ENCODE data around the gene PARP2. TPM values are rescaled to one million over a fixed set of nuclear protein-coding genes. Genes with fewer than 3 reads are reported as not detected.

PARP2 gene
- polyA plus RNA-seq, 1 donor from 2014 or later, result 78.7 TPM

DNA sequence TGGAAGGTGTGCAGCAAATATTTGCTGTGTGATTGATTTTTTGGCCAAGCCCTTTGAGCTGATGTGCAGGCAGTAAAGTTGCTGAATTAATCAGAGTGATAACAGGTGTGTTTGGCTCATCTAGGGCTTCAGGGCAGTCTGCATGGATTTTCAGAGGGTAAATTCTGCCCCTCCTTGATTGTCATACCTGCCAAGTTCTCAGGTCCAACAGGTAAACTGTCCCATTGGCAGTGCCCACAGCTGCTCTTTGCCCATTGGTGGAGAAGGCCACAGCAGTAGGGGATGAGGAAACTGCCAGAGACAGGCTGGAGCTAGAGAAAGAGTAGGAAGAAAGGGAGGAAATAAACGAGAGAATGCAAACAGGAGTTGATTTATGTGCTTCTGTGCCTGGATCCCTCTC is 36.3 kb downstream of the PARP2 start:
- no peak overlapping the region for H3K9ac ChIP-seq (ENCODE audit: low read length)
- no peak overlapping the region for H3K4me3 ChIP-seq (ENCODE audit: low read length)
- no peak overlapping the region for H3K27ac ChIP-seq (ENCODE audit: low read length)
- TF ChIP-seq SMC3 (conservative IDR thresholded peaks at IDR 0.05; ENCODE audit: poor library complexity), result no peak
- TF ChIP-seq EP300 (conservative IDR thresholded peaks at IDR 0.05; ENCODE audit: poor library complexity, severe bottlenecking), result no peak
- TF ChIP-seq, protein P1, sequence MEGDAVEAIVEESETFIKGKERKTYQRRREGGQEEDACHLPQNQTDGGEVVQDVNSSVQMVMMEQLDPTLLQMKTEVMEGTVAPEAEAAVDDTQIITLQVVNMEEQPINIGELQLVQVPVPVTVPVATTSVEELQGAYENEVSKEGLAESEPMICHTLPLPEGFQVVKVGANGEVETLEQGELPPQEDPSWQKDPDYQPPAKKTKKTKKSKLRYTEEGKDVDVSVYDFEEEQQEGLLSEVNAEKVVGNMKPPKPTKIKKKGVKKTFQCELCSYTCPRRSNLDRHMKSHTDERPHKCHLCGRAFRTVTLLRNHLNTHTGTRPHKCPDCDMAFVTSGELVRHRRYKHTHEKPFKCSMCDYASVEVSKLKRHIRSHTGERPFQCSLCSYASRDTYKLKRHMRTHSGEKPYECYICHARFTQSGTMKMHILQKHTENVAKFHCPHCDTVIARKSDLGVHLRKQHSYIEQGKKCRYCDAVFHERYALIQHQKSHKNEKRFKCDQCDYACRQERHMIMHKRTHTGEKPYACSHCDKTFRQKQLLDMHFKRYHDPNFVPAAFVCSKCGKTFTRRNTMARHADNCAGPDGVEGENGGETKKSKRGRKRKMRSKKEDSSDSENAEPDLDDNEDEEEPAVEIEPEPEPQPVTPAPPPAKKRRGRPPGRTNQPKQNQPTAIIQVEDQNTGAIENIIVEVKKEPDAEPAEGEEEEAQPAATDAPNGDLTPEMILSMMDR (IDR thresholded peaks at IDR 0.05; ENCODE audit: poor library complexity, severe bottlenecking), result no peak
- TF ChIP-seq MXI1 (conservative IDR thresholded peaks at IDR 0.05; ENCODE audit: poor library complexity, severe bottlenecking), result no peak
- TF ChIP-seq RAD21 (conservative IDR thresholded peaks at IDR 0.05), result no peak
- TF ChIP-seq POLR2AphosphoS5 (IDR thresholded peaks at IDR 0.05), result no peak
- no peak for TF ChIP-seq EZH2 (IDR thresholded peaks at IDR 0.05; ENCODE audit: borderline replicate concordance, insufficient read depth, low read length, poor library complexity, severe bottlenecking)
- TF ChIP-seq, protein P2, sequence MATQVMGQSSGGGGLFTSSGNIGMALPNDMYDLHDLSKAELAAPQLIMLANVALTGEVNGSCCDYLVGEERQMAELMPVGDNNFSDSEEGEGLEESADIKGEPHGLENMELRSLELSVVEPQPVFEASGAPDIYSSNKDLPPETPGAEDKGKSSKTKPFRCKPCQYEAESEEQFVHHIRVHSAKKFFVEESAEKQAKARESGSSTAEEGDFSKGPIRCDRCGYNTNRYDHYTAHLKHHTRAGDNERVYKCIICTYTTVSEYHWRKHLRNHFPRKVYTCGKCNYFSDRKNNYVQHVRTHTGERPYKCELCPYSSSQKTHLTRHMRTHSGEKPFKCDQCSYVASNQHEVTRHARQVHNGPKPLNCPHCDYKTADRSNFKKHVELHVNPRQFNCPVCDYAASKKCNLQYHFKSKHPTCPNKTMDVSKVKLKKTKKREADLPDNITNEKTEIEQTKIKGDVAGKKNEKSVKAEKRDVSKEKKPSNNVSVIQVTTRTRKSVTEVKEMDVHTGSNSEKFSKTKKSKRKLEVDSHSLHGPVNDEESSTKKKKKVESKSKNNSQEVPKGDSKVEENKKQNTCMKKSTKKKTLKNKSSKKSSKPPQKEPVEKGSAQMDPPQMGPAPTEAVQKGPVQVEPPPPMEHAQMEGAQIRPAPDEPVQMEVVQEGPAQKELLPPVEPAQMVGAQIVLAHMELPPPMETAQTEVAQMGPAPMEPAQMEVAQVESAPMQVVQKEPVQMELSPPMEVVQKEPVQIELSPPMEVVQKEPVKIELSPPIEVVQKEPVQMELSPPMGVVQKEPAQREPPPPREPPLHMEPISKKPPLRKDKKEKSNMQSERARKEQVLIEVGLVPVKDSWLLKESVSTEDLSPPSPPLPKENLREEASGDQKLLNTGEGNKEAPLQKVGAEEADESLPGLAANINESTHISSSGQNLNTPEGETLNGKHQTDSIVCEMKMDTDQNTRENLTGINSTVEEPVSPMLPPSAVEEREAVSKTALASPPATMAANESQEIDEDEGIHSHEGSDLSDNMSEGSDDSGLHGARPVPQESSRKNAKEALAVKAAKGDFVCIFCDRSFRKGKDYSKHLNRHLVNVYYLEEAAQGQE (IDR thresholded peaks at IDR 0.05; ENCODE audit: borderline replicate concordance), result no peak
- TF ChIP-seq TAF1 (IDR thresholded peaks at IDR 0.05; ENCODE audit: low read depth), result no peak
- no peaks in the 10 kb centered on the region for H3K9me3 ChIP-seq (ENCODE audit: low read length)
- no peaks in the 10 kb centered on the region for H4K20me1 ChIP-seq (ENCODE audit: insufficient read depth)
- H3F3A ChIP-seq (ENCODE audit: insufficient read depth, low read length, poor library complexity, severe bottlenecking), result no peaks in the 10 kb centered on the region
- H3K27me3 ChIP-seq (ENCODE audit: insufficient read depth, low read depth, low read length), result no peaks in the 10 kb centered on the region
- H3K4me2 ChIP-seq (ENCODE audit: low read length), result no peak overlapping the region
- H3K9me2 ChIP-seq (ENCODE audit: insufficient read depth, low read length), result no peaks in the 10 kb centered on the region
- no peaks in the 10 kb centered on the region for H3K36me3 ChIP-seq (ENCODE audit: insufficient read depth, low read length)
- H3K79me2 ChIP-seq (replicated peaks; ENCODE audit: insufficient read depth, low read length), result no peaks in the 10 kb centered on the region
- H2AFZ ChIP-seq (ENCODE audit: low read depth, low read length), result no peak overlapping the region

DNA sequence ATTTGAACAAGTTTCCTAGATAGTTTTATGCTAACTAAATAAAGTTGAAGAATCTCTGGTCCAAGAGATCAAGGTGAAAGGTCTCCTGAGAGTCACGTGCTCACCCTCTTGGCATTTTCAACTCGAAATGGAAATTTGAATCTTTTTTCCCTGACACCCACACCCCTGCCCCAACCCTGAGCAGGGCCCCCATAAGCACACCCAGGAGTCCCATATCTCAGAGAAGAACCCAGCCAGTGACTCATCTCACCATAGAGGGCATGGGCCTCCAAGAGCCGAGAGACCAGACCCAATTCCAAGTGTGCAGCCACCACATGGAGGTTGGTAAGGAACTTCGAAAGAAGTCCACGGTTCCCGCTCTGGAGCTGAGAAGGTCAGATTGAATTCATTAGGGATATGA is 37.2 kb downstream of the PARP2 start:
- TF ChIP-seq MXI1 (conservative IDR thresholded peaks at IDR 0.05; ENCODE audit: poor library complexity, severe bottlenecking) (no peak), TAF1 (IDR thresholded peaks at IDR 0.05; ENCODE audit: low read depth) (no peak), SMC3 (conservative IDR thresholded peaks at IDR 0.05; ENCODE audit: poor library complexity) (no peak), EP300 (conservative IDR thresholded peaks at IDR 0.05; ENCODE audit: poor library complexity, severe bottlenecking) (no peak), RAD21 (conservative IDR thresholded peaks at IDR 0.05) (no peak), EZH2 (IDR thresholded peaks at IDR 0.05; ENCODE audit: borderline replicate concordance, insufficient read depth, low read length, poor library complexity, severe bottlenecking) (no peak)
- TF ChIP-seq, protein P2 (IDR thresholded peaks at IDR 0.05; ENCODE audit: borderline replicate concordance), result no peak
- TF ChIP-seq, protein P1 (IDR thresholded peaks at IDR 0.05; ENCODE audit: poor library complexity, severe bottlenecking), result no peak
- H3K36me3 ChIP-seq (ENCODE audit: insufficient read depth, low read length), result no peaks in the 10 kb centered on the region
- H4K20me1 ChIP-seq (ENCODE audit: insufficient read depth), result no peaks in the 10 kb centered on the region
- H3K27me3 ChIP-seq (ENCODE audit: insufficient read depth, low read depth, low read length), result no peaks in the 10 kb centered on the region
- H3K4me2 ChIP-seq (ENCODE audit: low read length), result no peak overlapping the region
- no peaks in the 10 kb centered on the region for H3K9me2 ChIP-seq (ENCODE audit: insufficient read depth, low read length)
- no peak overlapping the region for H3K27ac ChIP-seq (ENCODE audit: low read length)
- H3K4me3 ChIP-seq (ENCODE audit: low read length), result no peak overlapping the region
- H3K9ac ChIP-seq (ENCODE audit: low read length), result no peak overlapping the region
- no peaks in the 10 kb centered on the region for H3F3A ChIP-seq (ENCODE audit: insufficient read depth, low read length, poor library complexity, severe bottlenecking)
- no peaks in the 10 kb centered on the region for H3K9me3 ChIP-seq (ENCODE audit: low read length)
- H3K79me2 ChIP-seq (replicated peaks; ENCODE audit: insufficient read depth, low read length), result no peaks in the 10 kb centered on the region
- no peak overlapping the region for H2AFZ ChIP-seq (ENCODE audit: low read depth, low read length)
